Epithelial cell of umbilical artery (primary cell): ENCODE data around the gene PHYHIPL. TPM values are rescaled to one million over a fixed set of nuclear protein-coding genes. Genes with fewer than 3 reads are reported as not detected.

Experiments
- total RNA-seq: library from RNA; depleted of rRNA; stranded (reverse); fragments of >200 nt; gene quantifications from 2 replicates; pipeline ENCODE4 v1.2.3, GENCODE V29; 2014

PHYHIPL gene
- total RNA-seq, result under 0.01 TPM in 1 of 2 replicates, not detected in the other

DNA sequence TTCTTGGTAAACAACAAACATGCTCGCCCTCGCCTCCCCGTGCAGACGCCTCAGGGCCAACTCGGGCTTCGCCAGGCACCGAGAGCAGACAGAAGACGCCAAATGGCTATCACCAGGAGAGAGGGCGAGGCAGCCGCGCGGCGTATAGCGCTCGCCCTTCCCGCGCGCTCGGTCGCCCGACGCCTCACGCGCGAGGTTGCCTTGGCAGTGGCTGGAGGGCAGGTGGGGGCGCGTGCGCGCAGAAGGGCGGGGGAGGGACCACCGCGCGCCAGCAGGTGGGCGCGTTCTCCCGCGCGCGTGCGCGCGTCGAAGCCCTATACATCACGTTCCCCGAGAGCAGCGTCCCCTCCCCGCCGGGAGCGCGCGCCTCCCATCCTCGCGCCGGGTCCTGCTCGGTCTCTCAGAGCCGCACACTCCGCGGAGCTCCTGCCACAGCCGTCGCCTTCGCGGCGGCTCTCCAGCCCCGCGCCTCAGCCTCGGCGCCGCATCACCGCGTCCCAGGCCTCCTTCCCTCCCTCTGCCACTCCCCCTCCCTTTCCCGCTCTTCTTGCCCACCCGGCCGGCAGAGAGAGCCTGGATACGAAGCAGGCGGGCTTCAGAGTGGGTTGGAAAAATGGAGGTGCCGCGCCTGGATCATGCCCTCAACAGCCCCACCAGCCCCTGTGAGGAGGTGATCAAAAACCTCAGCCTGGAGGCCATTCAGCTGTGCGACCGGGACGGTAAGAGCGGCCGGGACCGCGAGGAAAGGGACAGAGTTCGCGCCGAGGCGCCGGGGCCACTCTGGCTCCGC, at the start of gene PHYHIPL:
TSS of gene PHYHIPL (plus strand) at position 403 of the 790 bp plus-strand sequence. CDS start at position 614, 211 bp downstream.

Other genes starting within 250 kb of the PHYHIPL start
- gene FAM13C, start 185.9 kb downstream of the PHYHIPL start, total RNA-seq, result 0.32 TPM in 1 of 2 replicates, not detected in the other